Nephron (organoid): ENCODE data around the gene ANAPC15.

Source experiments
- H3K27ac Mint-ChIP-seq, 3 experiments: 2 replicates each; pipeline ENCODE4 v1.8.0; 2020; ENCODE audit warnings: mixed read lengths in 3 of 3, mild to moderate bottlenecking in 2 of 3, moderate library complexity in 1 of 3
- H3K27me3 Mint-ChIP-seq: 2 replicates; pipeline ENCODE4 v1.8.0; 2021; ENCODE audit warnings: low read depth, mild to moderate bottlenecking, moderate library complexity, mixed read lengths
- H3K36me3 Mint-ChIP-seq: 2 replicates; pipeline ENCODE4 v1.8.0; 2020; ENCODE audit warnings: low read depth, mixed read lengths
- H3K4me1 Mint-ChIP-seq: 2 replicates; pipeline ENCODE4 v1.8.0; 2020; ENCODE audit warnings: mixed read lengths
- H3K4me3 Mint-ChIP-seq, 3 experiments: 2 replicates each; pipeline ENCODE4 v1.8.0; 2020; ENCODE audit warnings: mild to moderate bottlenecking in 3 of 3, mixed read lengths in 3 of 3, moderate library complexity in 2 of 3
- H3K9me3 Mint-ChIP-seq: 2 replicates; pipeline ENCODE4 v1.8.0; 2020; ENCODE audit warnings: mixed read lengths
- TF ChIP-seq, protein P1 (sequence below), 3 experiments: fragments of 200-600 bp; sonication (generic); IDR thresholded peaks; one replicate each; pipeline ENCODE4 v1.5.0; 2021; ENCODE audit warnings: antibody characterized with exemption in 3 of 3; ENCODE audit not compliant: unreplicated experiment in 3 of 3

Gene ANAPC15

DNA sequence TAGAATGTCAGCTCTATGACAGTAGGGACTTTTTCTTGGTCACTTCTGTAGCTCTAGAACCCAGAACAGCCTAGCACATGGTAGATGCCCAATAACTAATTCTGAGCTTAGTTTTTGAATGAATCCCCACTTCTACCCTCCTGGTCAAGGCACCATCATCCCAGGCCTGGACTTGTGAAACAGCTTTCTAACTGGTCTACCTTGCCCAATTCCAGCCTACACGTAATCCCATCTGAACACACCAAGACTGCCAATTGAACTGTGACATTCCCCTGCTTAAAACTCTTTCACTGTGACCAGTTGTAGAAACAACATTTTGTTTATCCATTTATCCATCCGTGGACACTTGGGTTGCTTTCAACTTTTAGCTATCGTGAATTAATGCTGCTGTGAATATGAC is 16.9 kb upstream of the ANAPC15 start:
- peaks cover 5% of the 10 kb centered on the region for H3K36me3 Mint-ChIP-seq

DNA sequence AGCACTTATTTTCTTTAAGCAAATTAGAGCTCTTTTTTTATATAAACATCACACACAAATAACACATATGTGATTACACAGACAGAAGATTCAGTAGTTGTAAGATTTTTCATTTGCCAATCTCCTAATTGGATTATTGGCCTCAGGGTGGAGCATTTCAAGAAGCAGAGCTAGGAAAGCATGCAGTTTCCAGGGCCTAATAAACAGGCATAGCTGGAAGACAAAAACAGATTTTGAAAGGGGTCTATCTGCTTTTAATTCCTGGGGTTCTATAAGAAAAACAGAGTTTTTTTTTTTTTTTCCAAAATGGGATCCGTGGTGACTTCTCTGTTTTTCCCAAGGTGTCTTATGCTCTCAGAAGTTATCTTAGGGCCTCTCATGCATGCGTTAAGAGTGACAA is 15.4 kb upstream of the ANAPC15 start:
- TF ChIP-seq, protein P1, sequence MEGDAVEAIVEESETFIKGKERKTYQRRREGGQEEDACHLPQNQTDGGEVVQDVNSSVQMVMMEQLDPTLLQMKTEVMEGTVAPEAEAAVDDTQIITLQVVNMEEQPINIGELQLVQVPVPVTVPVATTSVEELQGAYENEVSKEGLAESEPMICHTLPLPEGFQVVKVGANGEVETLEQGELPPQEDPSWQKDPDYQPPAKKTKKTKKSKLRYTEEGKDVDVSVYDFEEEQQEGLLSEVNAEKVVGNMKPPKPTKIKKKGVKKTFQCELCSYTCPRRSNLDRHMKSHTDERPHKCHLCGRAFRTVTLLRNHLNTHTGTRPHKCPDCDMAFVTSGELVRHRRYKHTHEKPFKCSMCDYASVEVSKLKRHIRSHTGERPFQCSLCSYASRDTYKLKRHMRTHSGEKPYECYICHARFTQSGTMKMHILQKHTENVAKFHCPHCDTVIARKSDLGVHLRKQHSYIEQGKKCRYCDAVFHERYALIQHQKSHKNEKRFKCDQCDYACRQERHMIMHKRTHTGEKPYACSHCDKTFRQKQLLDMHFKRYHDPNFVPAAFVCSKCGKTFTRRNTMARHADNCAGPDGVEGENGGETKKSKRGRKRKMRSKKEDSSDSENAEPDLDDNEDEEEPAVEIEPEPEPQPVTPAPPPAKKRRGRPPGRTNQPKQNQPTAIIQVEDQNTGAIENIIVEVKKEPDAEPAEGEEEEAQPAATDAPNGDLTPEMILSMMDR (IDR thresholded peaks at IDR 0.05; ENCODE audit: unreplicated experiment in 3 of 3): no peak
- peaks cover 26% of the 10 kb centered on the region for H3K9me3 Mint-ChIP-seq
- H3K4me1 Mint-ChIP-seq: no peaks in the 10 kb centered on the region
- no peak overlapping the region for H3K4me3 Mint-ChIP-seq
- H3K27me3 Mint-ChIP-seq: peaks cover 21% of the 10 kb centered on the region
- H3K27ac Mint-ChIP-seq: no peak overlapping the region
- H3K36me3 Mint-ChIP-seq: peaks cover 5% of the 10 kb centered on the region

More for the DNA sequence above, 16.9 kb upstream of the ANAPC15 start:
- Mint-ChIP-seq H3K4me3 (no peak overlapping the region), H3K27me3 (peaks cover 27% of the 10 kb centered on the region), H3K4me1 (no peaks in the 10 kb centered on the region), H3K9me3 (peaks cover 28% of the 10 kb centered on the region), H3K27ac (no peak overlapping the region)
- TF ChIP-seq, protein P1 (IDR thresholded peaks at IDR 0.05; ENCODE audit: unreplicated experiment in 3 of 3): no peak

DNA sequence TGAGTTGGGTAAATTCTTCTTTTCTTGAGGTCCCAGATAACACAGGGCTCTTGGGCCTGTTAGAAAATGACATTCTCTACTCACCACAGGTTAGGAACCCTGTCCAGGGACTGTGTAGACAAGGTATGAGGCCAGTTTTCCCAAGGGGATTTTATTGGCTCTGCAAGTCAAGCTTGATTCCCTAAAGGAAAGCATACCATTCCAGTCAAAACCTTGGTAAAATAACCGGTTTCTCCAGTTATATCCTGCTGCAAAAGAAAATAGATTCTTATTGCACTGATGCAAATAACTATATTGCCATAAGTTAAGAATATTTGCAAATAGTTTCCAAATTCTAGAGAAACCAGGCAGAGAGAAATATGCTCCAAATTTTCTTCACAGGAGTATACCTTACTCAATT is 13.5 kb upstream of the ANAPC15 start:
- H3K27me3 Mint-ChIP-seq: peaks cover 14% of the 10 kb centered on the region
- peaks cover 5% of the 10 kb centered on the region for H3K36me3 Mint-ChIP-seq
- H3K4me1 Mint-ChIP-seq: no peaks in the 10 kb centered on the region
- TF ChIP-seq, protein P1 (IDR thresholded peaks at IDR 0.05; ENCODE audit: unreplicated experiment in 3 of 3): no peak
- H3K9me3 Mint-ChIP-seq: peaks cover 26% of the 10 kb centered on the region
- no peak overlapping the region for H3K4me3 Mint-ChIP-seq
- H3K27ac Mint-ChIP-seq: no peak overlapping the region

DNA sequence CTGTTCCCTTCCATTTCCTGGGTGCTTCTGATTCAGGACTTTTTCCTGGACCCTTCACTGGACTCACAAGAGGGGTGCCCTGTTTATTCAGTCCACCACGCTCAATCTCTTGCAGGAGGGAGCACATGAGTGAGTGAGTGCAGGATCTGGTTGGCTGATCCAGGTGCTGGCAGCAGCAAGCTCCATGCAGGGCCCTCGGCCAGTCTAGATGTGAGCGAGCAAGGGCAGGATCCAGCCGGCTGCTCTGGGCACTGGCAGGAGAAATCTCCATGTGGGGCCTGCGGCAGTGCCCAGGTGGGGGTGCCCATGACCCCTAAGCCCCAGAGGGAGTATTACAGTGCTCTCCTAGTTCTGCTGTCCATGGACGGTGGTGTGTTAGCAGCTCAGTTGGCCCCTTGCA is 11.6 kb upstream of the ANAPC15 start:
- Mint-ChIP-seq H3K27me3 (peaks cover 6% of the 10 kb centered on the region), H3K36me3 (peaks cover 2% of the 10 kb centered on the region), H3K4me3 (no peak overlapping the region), H3K9me3 (peaks cover 18% of the 10 kb centered on the region), H3K4me1 (peaks cover under 1% of the 10 kb centered on the region), H3K27ac (no peak overlapping the region)
- TF ChIP-seq, protein P1 (IDR thresholded peaks at IDR 0.05; ENCODE audit: unreplicated experiment in 3 of 3): no peak

DNA sequence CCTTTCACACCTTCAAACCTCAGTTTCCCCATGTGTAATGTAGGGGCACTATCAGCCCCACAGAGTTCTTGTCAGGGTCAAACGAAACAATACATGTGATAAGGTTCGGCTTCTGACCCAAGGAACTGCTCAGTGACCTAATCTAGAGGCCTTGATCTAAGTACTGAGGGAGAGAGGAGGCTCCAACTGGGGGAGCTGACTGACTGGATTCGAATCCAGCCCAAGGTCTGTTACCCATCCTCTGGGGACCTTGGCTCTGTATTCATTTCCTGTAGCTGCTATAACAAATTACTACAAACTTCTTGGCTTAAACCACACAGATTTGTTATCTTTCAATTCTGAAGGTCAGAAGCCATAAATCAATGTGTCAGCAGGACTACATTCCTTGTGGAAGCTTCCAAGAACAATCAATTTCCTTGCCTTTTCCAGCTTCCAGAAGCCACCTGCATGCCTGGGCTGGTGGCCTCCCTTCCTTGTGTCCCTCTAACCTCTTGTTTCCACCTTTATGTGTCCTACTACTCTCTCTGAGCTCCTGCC is 10.7 kb upstream of the ANAPC15 start:
- H3K4me1 Mint-ChIP-seq: peaks cover 9% of the 10 kb centered on the region

DNA sequence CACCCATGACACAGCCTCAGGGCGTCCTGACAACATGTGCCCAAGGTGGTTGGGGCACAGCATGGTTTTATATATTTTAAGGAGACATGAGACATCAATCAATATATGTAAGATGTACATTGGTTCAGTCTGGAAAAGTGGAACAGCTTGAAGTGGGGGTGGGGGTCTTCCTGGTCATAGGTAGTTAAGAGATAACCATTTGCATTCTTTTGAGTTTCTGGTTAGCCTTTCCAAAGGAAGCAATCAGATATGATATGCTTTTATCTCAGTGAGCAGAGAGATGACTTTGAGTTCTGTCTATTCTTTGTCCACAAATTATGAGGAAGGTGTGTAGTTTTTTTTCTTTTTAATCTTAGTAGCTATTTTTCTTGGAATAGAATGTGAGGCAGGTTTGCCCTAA is 10.1 kb upstream of the ANAPC15 start:
- Mint-ChIP-seq H3K27me3 (no peaks in the 10 kb centered on the region), H3K27ac (no peak overlapping the region), H3K36me3 (no peaks in the 10 kb centered on the region), H3K4me1 (peaks cover 9% of the 10 kb centered on the region), H3K4me3 (no peak overlapping the region), H3K9me3 (peaks cover 6% of the 10 kb centered on the region)
- TF ChIP-seq, protein P1 (IDR thresholded peaks at IDR 0.05; ENCODE audit: unreplicated experiment in 3 of 3): no peak

More for the DNA sequence above, 10.7 kb upstream of the ANAPC15 start:
- H3K9me3 Mint-ChIP-seq: peaks cover 10% of the 10 kb centered on the region
- H3K4me3 Mint-ChIP-seq: no peak overlapping the region
- H3K27ac Mint-ChIP-seq: no peak overlapping the region
- TF ChIP-seq, protein P1 (IDR thresholded peaks at IDR 0.05; ENCODE audit: unreplicated experiment in 3 of 3): no peak
- no peaks in the 10 kb centered on the region for H3K36me3 Mint-ChIP-seq
- H3K27me3 Mint-ChIP-seq: no peaks in the 10 kb centered on the region
